Inflammatory macrophage treated with lipopolysaccharide for 1 hour (primary cell): ENCODE data around the gene FPGS.

ENCODE experiments used
- DNase-seq, 2 donors: peaks; one replicate each; pipeline ENCODE4 v3.0.0-alpha.2; 2020 to 2022

The FPGS gene

GRCh38 chr9:127790094-127790855 lies 12.4 kb upstream of the FPGS start:
- DNase-seq: no peak

DNA sequence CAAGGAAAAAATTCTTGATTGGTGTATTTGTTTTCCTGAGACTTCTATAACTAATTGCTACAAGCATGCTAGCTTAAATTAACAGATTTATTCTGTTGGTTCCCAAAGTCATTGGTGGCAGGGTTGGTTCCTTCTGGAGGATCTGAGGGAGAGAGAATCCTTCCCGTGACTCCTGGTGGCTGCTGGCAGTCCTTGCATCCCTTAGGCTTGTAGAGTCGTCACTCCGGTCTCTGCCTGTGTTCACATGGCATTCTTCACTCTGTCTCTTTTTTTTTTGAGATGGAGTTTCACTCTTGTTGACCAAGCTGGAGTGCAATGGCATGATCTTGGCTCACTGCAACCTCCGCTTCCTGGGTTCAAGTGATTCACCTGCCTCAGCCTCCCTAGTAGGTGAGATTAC lies 11.6 kb upstream of the FPGS start:
- no peak for DNase-seq

DNA sequence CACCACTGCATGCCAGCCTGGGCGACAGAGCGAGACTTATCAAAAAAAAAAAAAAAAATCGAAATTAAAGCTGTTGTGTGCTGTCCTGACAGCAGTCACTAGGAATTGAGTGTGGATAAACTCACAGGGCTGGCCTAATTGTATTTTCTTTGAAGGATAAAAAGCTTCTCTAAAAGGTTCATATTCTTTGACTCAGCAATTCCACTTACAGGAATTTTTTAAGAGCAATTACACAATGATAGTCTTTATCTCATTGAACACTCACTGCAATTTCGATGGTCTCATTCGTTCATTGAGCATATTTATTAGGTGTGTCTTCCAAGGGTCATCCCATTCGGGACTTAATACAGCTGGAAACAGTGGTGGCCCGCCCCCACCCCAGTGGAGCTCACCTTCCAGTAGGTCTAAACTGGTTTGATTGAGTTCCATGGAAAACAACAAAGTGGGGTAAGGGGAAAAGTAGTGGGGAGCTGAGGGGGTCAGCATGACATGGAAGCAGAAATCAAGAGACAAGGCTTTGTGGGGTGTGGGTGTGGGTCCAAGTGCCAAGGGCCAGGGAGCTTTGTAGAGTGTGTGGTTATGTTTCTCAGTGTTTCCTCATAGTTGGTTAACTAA lies 10.2 kb upstream of the FPGS start:
- DNase-seq: no peak

DNA sequence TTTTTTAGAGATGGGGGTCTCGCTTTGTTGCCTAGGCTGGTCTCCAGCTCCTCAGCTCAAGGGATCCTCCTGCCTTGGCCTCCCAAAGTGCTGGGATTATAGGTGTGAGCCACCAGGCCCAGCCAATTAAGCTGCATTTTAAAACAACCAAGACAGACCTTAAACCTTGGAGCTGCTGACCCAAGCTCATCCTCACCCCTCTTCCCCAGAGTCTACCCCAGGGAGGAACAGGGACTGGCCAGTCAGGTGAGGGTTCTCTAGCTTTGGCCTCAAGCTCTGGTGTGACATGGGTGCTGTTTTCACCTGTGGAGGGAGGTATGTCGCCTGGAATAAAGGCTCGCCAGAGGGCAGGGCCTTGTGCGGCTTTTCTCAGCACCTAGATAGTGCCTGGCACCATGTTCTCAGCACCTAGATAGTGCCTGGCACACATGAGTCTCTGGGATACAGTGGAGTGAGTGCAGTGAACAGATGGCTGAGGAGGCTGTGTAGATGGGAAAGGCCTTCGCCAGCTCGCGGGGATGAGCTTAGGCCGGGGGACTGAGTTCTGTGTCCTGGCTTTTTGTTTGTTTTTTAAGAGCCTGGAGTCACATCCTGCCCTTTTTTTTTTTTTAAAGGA lies 9.5 kb upstream of the FPGS start:
- no peak for DNase-seq

DNA sequence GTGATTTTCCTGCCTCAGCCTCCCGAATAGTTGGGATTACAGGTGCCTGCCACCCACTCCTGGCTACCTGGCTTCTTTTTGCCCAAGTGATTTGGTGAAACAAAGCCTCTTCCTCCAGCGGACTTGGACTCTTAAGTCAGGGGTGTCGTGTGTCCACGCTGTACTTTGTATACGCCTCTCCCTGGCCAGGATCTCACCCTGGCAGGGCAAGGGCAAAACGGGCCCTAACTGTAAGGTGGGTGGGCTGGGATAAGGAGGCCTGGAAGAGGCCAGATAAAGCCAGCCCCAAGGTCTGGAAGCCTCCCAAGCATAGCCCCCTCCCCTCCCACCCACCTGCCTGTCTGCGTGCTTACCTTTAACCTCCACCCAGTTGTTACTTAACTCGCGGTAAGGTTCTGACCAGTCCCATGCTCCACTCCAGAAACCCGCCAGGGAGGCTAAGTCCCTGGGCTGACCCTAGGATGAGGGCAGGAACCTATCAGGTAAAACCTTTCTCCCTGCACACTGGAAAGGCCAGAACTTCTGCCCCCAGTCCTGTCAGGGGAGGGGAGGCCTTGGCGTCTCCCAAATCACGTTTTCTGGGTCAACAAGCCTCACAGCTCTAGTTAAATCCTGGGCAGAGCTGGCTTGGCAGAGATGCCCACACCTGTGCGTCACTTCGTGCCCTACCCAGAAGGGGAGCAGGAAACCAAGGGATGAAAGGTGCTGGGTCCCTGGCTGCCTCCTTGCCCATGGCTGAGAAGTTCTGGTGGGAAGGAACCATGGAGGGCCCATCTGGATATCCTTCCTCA lies 8.5 kb upstream of the FPGS start:
- DNase-seq: no peak

DNA sequence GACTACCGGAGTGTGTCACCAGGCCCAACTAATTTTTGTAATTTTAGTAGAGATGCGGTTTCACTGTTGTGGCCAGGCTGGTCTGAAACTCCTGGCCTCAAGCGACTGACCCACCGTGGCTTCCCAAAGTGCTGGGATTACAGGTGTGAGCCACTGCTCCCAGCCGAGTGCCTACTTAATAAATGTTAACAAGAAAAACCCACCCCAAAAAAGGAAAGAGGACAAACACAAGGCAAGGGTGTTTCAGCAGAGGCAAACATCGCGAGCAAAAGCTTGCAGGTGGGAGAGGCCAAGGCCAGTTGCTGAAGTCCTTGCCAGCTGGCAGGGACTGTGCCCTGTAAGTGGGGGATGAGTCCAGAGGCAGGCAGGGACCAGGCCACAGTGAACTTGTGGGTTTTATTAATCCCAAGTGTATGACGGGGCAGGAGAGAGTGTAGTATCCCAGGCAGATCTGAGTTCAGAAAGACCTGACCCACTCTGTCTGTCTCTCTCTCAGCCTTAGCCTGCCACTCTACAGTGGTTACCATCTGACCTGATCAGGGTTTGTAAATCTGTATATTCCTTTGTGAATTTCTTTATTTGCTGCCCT lies 6.4 kb upstream of the FPGS start:
- DNase-seq: no peak

GRCh38 chr9:127796852-127797370 lies 5.8 kb upstream of the FPGS start:
- DNase-seq: no peak

- DNase-seq: peak; percentile 78 to 92
Measured at GRCh38 chr9:127801955-127802575, 617 bp upstream of the FPGS start.

- peak; percentile 58 to 92 for DNase-seq
Measured at GRCh38 chr9:127803507-127804352, 1.0 kb downstream of the FPGS start.

GRCh38 chr9:127805620-127806019 lies 2.9 kb downstream of the FPGS start:
- DNase-seq: no peak

- no peak for DNase-seq
Measured at GRCh38 chr9:127806871-127807270, 4.2 kb downstream of the FPGS start.

- DNase-seq: no peak
Measured at GRCh38 chr9:127808347-127809001, 5.8 kb downstream of the FPGS start.

- DNase-seq: no peak
Measured at GRCh38 chr9:127809002-127809539, 6.4 kb downstream of the FPGS start.

- DNase-seq: no peak
Measured at GRCh38 chr9:127809540-127810377, 7.1 kb downstream of the FPGS start.

- no peak for DNase-seq
Measured at GRCh38 chr9:127810378-127811187, 7.9 kb downstream of the FPGS start.

DNA sequence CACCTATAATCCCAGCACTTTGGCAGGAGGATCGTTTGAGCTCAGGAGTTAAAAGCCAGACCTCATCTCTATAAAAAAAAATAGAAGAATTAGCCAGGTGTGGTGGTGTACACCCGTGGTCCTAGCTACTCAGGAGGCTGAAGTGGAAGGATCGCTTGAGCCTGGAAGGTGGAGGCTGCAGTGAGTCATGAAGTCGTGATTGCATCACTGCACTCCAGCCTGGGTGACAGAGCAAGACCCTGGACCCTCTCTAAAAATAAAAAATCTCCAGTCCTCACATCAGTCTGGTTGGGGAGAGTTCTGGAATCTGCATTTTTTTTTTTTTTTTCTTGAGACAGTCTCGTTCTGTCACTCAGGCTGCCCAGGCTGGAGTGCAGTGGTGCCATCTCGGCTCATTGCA lies 9.3 kb downstream of the FPGS start:
- DNase-seq: no peak

GRCh38 chr9:127812936-127813675 lies 10.4 kb downstream of the FPGS start:
- no peak for DNase-seq

DNA sequence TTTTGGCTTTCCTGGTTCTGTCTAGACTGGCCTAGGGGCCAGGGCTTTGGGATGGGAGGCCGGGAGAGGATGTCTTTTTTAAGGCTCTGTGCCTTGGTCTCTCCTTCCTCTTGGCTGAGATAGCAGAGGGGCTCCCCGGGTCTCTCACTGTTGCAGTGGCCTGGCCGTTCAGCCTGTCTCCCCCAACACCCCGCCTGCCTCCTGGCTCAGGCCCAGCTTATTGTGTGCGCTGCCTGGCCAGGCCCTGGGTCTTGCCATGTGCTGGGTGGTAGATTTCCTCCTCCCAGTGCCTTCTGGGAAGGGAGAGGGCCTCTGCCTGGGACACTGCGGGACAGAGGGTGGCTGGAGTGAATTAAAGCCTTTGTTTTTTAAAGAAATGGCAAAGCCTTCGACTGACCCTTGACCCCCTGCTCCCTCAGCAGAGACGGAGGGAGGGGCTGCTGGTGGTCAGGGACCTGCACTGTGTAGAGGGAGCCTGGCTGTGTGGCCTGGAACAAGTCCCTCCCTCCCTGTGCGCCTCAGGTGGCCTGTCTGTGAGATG lies 11.1 kb downstream of the FPGS start:
- no peak for DNase-seq
